Measurements from ENCODE around the gene TPD52L1.

TPD52L1 gene

GRCh38 chr6:125248136-125248535, 94.6 kb downstream of the TPD52L1 start:
- no peak for DNase-seq

GRCh38 chr6:125250511-125250910, 96.9 kb downstream of the TPD52L1 start:
- no peak for DNase-seq

DNA sequence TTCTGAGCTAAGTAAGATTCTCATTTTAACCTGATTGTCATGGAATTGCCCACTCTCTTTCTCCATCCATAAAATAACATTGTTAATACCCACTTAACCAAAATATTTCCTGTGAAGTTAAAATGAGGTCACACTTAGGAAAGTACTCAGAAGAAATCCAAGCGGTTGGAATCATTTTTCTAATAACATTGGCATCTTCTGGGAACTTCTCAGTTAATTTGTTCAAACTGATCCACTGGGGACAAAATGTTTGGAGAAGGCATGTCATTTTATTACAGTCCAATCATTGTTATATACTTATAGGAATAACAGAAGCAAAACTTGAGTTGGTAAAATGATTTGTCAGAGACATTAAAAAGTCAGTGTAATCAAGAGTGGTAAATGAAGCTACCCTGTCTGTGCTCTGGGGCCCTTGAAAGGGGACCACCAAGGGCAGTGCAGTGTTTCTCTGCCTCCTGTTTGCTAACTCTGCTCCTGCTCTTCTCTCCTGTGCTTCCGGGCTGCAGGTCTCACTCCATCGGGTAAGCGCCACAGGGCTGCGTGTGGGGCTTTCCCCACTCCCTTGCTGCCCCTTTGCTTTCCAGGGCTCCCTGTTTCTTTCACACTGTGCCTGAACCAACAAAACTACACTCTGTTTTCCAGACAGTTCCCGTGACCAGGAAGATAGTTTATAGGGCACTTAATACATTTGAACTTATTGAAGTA, 98.1 kb downstream of the TPD52L1 start:
- no peak for DNase-seq

DNA sequence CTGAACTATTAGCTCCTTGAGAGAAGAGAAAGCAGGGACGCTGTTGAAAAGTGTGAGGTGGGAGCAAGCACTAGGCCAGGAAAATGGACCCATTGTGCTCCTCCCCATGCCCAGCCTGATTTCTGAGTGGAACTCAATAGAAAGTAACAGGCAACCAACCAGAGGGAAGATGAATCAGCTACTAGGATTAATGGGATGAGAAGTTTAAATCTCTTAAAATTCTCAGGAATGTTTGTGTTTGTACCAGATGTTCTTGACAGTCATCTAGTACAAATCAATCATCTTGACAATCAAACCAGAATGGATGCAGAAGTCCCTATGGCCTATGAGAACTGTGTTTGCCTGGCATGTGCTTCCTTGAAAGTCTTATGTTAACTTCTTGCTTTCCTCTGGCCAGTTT, 99.3 kb downstream of the TPD52L1 start:
- no peak for DNase-seq

DNA sequence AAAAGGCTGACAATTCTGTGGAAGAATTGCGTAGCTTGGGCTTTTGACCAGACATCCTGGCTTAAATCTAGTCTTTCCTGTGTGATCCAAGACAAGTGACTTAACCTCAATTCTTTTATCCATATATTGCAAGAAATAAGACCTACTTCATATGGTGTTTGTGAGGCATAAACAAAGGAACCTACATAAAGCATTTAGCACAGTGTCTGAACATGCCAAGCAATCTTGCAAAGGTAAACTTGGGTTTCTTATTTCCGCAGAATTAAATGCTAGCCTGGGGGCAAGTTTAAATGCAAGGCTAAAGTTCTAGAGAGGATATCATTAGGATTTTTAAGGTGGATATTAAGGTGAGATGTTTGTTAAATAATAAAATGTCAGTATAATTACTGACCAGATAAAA, 100.3 kb downstream of the TPD52L1 start:
- DNase-seq, result no peak

GRCh38 chr6:125254321-125254720, 100.7 kb downstream of the TPD52L1 start:
- no peak for DNase-seq

DNA sequence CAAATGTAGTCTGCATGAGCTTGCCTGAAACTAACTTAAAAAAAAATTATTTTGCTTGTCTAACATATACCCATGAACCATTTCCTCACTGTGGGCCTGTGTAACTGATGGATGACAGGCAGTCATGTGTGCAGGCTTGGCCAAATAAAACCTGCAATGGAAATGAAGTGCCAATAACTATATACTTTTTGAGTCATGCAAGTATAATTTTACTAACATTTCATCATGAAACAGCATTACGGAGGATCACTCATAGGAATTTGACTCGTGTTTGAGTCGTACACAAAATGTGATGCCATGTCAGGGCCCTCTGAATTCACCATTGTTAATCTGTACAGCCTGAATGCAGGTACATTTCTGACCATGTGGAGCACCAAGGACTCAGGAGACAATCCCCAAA, 101.6 kb downstream of the TPD52L1 start:
- DNase-seq, result no peak

GRCh38 chr6:125257351-125257750, 103.8 kb downstream of the TPD52L1 start:
- DNase-seq, result no peak

- no peak for DNase-seq
These were observed 105.2 kb downstream of the TPD52L1 start for GRCh38 chr6:125258651-125259353.

GRCh38 chr6:125259354-125259736, 105.8 kb downstream of the TPD52L1 start:
- no peak for DNase-seq

GRCh38 chr6:125262016-125263013, 108.7 kb downstream of the TPD52L1 start:
- no peak for DNase-seq

GRCh38 chr6:125264476-125264875, 110.9 kb downstream of the TPD52L1 start:
- no peak for DNase-seq

DNA sequence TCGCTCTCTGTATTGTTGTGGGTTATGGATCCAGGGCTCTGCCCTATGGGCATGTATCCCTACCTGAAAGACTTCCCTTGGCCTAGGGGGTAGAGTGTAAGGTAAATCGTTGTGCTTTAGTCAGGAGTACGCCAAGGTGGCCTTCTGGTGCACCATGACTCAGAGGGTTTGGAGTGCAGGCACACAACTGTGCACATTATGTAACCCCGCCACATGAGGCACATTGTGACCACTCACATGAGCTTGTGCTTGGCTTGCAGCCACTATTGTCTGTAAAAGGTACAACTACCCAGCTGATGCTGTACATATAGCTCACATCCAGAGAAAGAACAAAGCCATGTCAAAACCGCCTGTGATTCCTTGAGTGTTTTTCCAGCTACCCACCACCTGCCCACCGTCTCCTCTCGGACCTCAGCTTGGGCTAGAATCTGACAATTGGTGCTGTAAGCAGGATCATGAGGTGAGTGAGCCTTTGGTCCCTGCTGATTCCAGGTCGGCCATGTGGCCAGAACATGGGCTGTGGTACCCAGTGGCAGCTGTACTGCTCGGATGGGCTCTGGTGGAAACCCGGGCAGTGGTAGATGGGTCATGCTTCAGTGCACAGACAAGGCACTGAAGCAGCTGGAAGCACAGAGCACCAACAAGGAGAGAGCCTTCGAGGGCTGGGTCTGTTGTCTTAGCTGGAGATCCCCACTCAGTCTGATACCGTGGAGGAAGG, 114.4 kb downstream of the TPD52L1 start:
- DNase-seq, result no peak

- DNase-seq, result no peak
These were observed 115.2 kb downstream of the TPD52L1 start for GRCh38 chr6:125268765-125269164.

GRCh38 chr6:125269328-125269985, 115.9 kb downstream of the TPD52L1 start:
- DNase-seq, result no peak

DNA sequence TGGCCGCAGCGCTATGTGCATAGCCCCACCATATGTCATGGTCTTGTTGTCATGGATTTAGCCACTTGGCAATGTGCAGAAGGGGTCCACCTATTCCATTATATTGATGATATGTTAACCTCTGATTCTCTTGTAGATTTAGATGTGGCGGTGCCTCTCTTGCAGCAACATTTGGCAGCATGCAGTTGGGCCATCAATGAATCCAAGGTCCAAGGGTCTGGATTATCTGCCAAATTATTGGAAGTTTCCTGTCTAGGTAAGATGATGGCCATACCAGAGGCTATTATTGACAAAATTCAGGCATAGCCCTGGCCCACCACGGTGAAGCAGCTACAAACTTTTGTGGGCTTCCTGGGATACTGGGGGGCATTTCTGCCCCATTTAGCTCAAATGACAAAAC, 116.8 kb downstream of the TPD52L1 start:
- DNase-seq, result no peak

- no peak for DNase-seq
These were observed 118.0 kb downstream of the TPD52L1 start for GRCh38 chr6:125271486-125272159.

DNA sequence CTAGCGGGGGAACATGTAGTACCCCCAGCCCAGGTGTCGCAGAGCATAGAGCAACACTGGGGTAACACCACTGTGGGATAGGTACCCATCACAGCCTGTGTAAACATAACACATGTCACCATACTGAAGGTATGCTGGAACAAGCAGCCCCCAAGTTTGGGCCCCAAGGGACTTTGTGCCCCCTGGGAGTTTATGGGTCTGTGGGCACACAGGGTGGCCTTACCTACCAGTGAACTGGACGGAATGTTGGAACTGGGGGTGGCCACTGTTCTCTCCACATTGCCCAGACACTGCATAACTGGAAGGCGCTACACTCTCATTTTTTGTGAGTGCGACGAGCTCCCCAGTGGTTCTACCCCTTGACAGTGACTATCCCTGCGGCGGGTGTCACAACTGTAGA, 119.7 kb downstream of the TPD52L1 start:
- no peak for DNase-seq

- no peak for DNase-seq
These were observed 120.4 kb downstream of the TPD52L1 start for GRCh38 chr6:125273965-125274364.

DNA sequence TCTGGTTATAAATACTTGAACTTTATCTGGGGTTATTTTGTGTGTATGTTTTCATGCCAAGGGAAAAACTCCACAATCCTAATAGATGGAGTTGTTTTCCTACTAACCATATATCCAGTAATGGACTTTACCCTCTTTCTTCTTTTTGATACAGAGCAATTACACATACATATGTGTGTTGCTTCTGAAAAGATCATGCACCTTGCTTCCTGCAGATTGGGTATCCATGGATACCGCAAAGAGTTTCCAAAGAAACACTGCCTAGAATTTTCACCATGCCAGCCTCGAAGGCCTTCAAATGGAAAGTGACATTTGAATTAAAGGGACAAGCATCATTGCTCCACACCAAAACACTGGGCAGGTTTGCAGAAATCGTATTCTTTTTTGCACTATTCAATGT, 121.4 kb downstream of the TPD52L1 start:
- DNase-seq, result no peak

DNA sequence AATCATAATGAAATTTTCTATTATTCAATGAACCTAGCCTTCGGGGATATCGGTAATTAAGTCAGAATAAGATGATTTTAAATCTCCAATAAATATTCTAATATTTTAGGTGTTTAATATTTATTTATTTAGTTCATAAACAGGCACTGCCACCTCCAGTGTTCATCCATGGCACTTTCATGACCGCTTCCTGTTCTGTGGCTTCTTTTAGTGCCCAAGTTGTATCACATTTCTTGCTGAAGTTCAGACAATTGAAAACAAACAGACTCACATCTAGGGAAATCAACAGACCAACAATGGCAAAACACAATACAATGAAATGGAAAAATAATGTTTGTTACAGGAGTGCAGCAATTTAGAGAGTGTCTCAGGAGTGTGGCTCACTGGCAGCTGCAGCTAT, 122.2 kb downstream of the TPD52L1 start:
- DNase-seq, result no peak

DNA sequence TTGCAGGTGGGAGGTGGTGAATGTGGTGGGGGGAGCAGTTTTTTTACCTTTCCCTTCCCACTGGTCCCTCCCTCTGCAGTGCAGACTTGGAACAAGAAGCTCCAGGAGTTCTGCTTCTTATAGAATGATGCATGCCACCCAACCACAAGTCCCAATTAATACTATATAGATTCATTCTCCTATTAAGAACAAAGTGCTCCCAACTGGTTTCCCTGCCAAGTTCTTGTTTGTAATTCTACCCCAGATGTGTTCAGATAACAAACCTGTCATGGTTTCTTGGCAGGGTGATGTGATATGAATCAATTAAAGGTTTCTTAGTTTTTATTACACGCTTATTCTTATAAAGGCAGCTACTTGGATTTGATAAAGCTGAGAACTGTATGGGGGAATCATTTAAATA, 124.3 kb downstream of the TPD52L1 start:
- no peak for DNase-seq

All from activated CD8-positive, alpha-beta memory T cell treated with anti-CD3 and anti-CD28 coated beads, Interleukin-2, amount 50 U/mL, for 4 hours (primary cell).